Glutamatergic neuron (in vitro differentiated cells): ENCODE results near the gene TNFSF9. TPM values are rescaled to one million over a fixed set of nuclear protein-coding genes. Genes with fewer than 3 reads are reported as not detected.
"Not testable (repeated sequence)": the region's sequence is repeated elsewhere in the genome, so short reads cannot be mapped to it uniquely, and the experiment has no call there.

Source experiments
- DNase-seq: peaks from one replicate; pipeline ENCODE4 v3.0.0; 2022
- H3K27ac Mint-ChIP-seq: one replicate; pipeline ENCODE4 v1.8.0; 2020; ENCODE audit warnings: mild to moderate bottlenecking, mixed read lengths, inconsistent platforms; ENCODE audit not compliant: unreplicated experiment
- H3K27me3 Mint-ChIP-seq: one replicate; pipeline ENCODE4 v1.8.0; 2020; ENCODE audit warnings: mild to moderate bottlenecking, moderate library complexity, mixed read lengths, inconsistent platforms; ENCODE audit not compliant: unreplicated experiment
- H3K36me3 Mint-ChIP-seq: one replicate; pipeline ENCODE4 v1.8.0; 2020; ENCODE audit warnings: mild to moderate bottlenecking, mixed read lengths, inconsistent platforms; ENCODE audit not compliant: unreplicated experiment
- H3K4me1 Mint-ChIP-seq: one replicate; pipeline ENCODE4 v1.8.0; 2020; ENCODE audit warnings: mild to moderate bottlenecking, low read depth, mixed read lengths, inconsistent platforms; ENCODE audit not compliant: unreplicated experiment
- H3K4me3 Mint-ChIP-seq: one replicate; pipeline ENCODE4 v1.8.0; 2020; ENCODE audit warnings: mild to moderate bottlenecking, mixed read lengths, inconsistent platforms; ENCODE audit not compliant: unreplicated experiment
- H3K9me3 Mint-ChIP-seq: one replicate; pipeline ENCODE4 v1.8.0; 2020; ENCODE audit warnings: mild to moderate bottlenecking, moderate library complexity, mixed read lengths, inconsistent platforms; ENCODE audit not compliant: unreplicated experiment
- total RNA-seq: library from RNA; stranded (reverse); fragmentation: NEBNext Ultra II Directional; extraction: Animal tissue kit (Norgen Biotek cat#: 25700); gene quantifications from one replicate; pipeline ENCODE4 v1.2.1, GENCODE V29; 2021; ENCODE audit not compliant: unreplicated experiment
- TF ChIP-seq, protein P1 (sequence below): fragments of 200-600 bp; sonication (generic); IDR thresholded peaks from one replicate; pipeline ENCODE4 v1.5.0; 2021; ENCODE audit not compliant: partially characterized antibody, unreplicated experiment

The TNFSF9 gene
- total RNA-seq, 1 donor from 2014 or later, result 6.9 TPM

DNA sequence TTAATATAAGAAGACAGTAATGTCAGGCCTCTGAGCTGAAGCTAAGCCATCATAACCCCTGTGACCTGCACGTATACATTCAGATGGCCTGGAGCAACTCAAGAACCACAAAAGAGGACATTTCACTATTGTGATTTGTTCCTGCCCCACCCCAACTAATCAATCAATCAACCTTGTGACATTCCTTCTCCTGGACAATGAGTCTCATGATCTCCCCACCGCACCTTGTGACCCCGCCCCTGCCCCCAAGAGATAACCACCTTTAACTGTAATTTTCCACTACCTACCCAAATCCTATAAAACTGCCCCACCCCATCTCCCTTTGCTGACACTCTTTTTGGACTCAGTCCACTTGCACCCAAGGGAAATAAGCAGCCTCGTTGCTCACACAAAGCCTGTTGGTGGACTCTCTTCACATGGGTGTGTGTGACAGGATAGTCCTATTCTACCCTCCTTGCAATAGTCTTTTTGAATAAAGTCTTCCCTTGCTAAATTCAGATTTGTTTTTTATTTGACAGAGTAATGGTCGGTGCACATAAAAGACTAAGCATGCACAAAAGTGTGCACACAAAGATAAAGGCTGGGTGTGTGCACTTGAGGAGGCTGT, 46.1 kb downstream of the TNFSF9 start:
- no peaks in the 10 kb centered on the region for H3K27me3 Mint-ChIP-seq
- TF ChIP-seq, protein P1, sequence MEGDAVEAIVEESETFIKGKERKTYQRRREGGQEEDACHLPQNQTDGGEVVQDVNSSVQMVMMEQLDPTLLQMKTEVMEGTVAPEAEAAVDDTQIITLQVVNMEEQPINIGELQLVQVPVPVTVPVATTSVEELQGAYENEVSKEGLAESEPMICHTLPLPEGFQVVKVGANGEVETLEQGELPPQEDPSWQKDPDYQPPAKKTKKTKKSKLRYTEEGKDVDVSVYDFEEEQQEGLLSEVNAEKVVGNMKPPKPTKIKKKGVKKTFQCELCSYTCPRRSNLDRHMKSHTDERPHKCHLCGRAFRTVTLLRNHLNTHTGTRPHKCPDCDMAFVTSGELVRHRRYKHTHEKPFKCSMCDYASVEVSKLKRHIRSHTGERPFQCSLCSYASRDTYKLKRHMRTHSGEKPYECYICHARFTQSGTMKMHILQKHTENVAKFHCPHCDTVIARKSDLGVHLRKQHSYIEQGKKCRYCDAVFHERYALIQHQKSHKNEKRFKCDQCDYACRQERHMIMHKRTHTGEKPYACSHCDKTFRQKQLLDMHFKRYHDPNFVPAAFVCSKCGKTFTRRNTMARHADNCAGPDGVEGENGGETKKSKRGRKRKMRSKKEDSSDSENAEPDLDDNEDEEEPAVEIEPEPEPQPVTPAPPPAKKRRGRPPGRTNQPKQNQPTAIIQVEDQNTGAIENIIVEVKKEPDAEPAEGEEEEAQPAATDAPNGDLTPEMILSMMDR, result no peak
- H3K27ac Mint-ChIP-seq, result no peak overlapping the region
- H3K36me3 Mint-ChIP-seq, result peaks cover 5% of the 10 kb centered on the region
- H3K4me1 Mint-ChIP-seq, result no peaks in the 10 kb centered on the region
- H3K4me3 Mint-ChIP-seq, result no peak overlapping the region
- DNase-seq, result no peak
- no peaks in the 10 kb centered on the region for H3K9me3 Mint-ChIP-seq

DNA sequence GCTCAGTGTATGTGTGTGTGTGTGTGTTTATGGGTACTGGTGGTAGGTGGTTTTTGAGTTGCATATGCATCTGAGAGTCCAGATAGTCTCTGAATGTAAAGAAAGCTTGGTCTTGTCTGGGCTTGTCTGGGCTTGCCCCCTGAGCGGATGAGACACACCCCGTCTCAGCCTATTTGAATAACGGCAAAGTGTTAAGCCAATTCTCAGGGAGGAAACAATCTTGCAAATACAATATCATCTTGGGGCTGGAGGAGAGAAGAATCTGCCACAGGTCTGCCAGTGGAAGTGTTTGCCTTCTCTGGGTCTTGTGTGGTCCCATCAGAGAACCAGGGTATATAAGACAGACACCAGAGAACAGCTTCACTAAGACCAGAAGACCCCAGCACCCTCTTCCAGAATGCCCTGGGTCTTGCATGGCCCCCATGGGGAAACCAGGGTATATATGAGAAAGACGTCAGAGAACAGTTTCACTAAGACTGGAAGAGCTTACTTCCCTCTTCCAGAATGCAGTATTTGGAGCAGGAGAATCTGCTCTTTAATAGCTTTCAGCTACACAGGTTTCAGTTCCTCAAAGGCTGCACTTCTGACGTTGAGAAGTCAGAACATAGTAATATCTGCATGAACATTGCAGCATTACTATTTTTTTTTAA, 46.8 kb downstream of the TNFSF9 start:
- H3K36me3 Mint-ChIP-seq, result peaks cover 5% of the 10 kb centered on the region

DNA sequence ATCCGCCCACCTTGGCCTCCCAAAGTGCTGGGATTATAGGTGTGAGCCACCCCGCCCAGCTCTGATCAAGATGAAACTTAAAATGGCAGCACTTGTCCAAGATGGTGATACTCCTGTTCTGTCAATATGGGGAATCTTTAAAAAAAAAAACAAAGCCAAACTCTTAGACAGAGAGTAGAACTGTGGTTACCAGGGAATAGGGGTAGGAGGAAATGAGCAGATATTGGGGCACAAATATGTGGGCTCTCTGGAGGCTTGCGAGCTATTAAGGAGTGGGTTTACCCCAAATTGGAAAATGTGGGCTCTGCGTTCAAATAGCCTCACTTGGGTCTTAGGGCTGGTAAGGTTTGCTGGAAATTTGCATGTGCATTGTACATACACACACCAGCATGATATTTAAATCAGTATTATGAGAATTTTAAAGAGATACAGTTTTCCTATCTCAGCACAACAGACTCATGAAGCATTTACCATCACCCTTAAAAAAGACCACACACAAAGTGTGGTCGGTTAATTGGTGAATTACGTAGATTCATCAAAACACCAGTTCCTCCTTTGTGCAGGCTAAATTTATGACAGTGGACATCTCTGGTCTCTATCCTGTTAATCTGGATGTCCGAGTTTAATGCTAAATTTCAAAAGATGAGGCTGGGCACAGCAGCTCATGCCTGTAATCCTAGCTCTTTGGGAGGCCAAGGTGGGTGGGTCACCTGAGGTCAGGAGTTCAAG, 48.8 kb downstream of the TNFSF9 start:
- TF ChIP-seq, protein P1, result no peak
- H3K36me3 Mint-ChIP-seq, result peaks cover 5% of the 10 kb centered on the region
- H3K9me3 Mint-ChIP-seq, result no peaks in the 10 kb centered on the region
- no peak overlapping the region for H3K27ac Mint-ChIP-seq
- H3K27me3 Mint-ChIP-seq, result no peaks in the 10 kb centered on the region
- no peaks in the 10 kb centered on the region for H3K4me1 Mint-ChIP-seq
- no peak for DNase-seq
- no peak overlapping the region for H3K4me3 Mint-ChIP-seq

More for the DNA sequence above, 46.8 kb downstream of the TNFSF9 start:
- TF ChIP-seq, protein P1, result no peak
- no peak overlapping the region for H3K4me3 Mint-ChIP-seq
- no peaks in the 10 kb centered on the region for H3K9me3 Mint-ChIP-seq
- H3K27me3 Mint-ChIP-seq, result no peaks in the 10 kb centered on the region
- no peaks in the 10 kb centered on the region for H3K4me1 Mint-ChIP-seq
- no peak for DNase-seq
- no peak overlapping the region for H3K27ac Mint-ChIP-seq

DNA sequence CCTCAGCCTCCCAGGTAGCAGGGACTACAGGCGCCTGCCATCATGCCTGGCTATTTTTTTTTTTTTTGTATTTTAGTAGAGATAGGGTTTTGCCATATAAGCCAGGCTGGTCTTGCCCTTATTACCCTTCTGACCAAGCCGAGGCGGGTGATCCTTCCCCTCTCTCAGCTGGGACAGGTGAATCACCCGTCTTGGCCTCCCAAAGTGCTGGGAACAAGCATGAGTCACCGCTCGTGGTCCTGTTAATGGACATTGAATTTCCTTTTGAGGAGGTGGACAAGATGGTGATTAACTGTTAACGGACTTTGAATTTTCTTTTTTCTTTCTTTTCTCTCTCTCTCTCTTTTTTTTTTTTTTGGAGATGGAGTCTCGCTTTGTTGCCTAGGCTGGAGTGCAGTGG, 49.5 kb downstream of the TNFSF9 start:
- Mint-ChIP-seq H3K27ac (no peak overlapping the region), H3K36me3 (peaks cover 5% of the 10 kb centered on the region), H3K4me1 (no peaks in the 10 kb centered on the region), H3K27me3 (peaks cover 1% of the 10 kb centered on the region), H3K9me3 (no peaks in the 10 kb centered on the region), H3K4me3 (no peak overlapping the region)
- no peak for DNase-seq
- TF ChIP-seq, protein P1, result no peak

DNA sequence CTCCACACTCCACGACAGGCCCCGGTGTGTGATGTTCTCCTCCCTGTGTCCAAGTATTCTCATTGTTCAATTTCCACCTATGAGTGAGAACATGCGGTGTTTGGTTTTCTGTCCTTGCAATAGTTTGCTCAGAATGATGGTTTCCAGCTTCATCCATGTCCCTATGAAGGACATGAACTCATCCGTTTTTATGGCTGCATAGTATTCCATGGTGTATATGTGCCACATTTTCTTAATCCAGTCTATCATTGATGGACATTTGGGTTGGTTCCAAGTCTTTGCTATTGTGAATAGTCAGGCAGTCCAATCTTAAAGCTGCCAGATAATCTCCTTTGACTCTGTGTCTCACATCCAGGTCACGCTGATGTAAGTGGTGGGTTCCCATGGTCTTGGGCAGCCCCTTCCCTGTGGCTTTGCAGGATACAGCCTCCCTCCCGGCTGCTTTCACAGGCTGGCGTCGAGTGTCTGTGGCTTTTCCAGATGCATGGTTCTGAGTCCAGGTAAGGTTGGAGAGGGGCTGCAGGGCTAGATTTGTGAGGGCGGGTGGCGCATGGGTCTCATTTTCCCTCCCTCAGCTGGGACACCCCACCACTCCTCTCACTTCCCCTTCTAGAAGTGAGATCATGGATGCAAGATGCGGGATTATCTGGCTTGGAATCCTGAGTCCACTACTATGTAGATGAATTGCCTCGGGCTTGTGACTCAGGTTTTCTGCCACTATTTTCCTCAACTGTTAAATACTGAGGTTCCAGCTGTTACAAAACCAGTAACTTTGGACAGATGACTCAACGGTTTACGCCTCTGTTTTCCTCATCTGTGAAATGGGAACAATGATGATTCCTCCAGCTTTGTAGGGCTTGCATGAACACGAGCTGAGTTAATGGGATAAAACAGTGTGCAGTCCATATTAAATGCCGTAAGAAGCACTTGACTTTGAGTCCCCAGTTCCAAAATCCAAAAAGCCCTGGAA, 52.0 kb downstream of the TNFSF9 start:
- H3K36me3 Mint-ChIP-seq, DNase-seq, H3K27ac Mint-ChIP-seq, H3K4me1 Mint-ChIP-seq, H3K4me3 Mint-ChIP-seq, H3K9me3 Mint-ChIP-seq: not testable (repeated sequence)
- peaks cover 17% of the 10 kb centered on the region for H3K27me3 Mint-ChIP-seq
